HG03354 (cell line): Measurements from ENCODE around the gene GCC2.
"Not testable (repeated sequence)": the region's sequence is repeated elsewhere in the genome, so short reads cannot be mapped to it uniquely, and the experiment has no call there.

Source experiments
- ATAC-seq: cut with Tn5 transposase; IDR thresholded peaks from one replicate; pipeline ENCODE4 v1.9.1; 2021; ENCODE audit warnings: mild to moderate bottlenecking; ENCODE audit not compliant: unreplicated experiment, poor library complexity, severe bottlenecking

GCC2 gene

DNA sequence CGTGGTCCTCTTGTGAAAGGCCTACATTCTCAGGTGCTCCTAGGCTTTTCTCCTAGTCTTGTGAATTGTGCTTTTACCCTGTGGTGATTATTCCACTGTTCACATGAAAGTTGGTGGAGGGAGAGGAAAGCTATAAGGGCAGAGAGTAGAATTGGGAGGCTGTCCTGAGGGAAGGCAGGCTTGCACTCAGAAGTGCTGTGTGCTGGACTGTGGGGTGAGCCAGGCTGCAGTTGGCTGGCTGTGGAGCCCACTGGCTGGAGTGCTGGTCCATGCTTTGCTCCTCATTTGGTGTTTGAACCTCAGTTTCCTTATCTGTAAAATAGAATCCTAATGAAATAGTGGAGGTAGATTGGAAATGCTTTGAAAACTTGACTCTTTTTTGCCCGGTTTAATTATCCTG lies 106.6 kb downstream of the GCC2 start:
- ATAC-seq: no peak

DNA sequence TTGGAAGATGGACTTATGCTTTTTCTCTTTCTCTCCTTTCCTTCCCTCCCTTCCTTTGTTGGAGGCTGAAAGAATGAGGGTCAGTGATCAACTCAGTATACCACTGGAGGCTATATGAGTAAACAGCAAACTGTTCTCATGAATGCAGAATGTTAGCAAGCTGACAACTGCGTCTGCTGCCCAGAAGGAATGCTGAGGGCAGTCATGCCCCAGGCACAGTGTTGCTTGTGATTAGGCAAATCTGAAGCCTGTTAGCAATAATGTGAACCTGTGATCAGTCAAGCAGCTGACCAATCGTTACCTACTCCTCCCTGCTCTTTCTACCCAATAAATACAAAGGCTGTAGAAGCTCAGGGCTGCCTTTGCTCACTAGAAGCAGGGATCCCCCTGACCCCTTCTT lies 107.6 kb downstream of the GCC2 start:
- ATAC-seq: not testable (repeated sequence)
